Activated T-cell treated with anti-CD3 and anti-CD28 coated beads, Interleukin-2, amount 50 U/mL, for 72 hours (primary cell): ENCODE measurements around the gene EXOC3L1. TPM values are rescaled to one million over a fixed set of nuclear protein-coding genes. Genes with fewer than 3 reads are reported as not detected.

ENCODE experiments used
- ATAC-seq, 2 donors: fragments of 150-1000 bp; cut with Tn5 transposase; replicated peaks in 1 of 2; 2 replicates each; pipeline ENCODE4 v1.10.0; 2021; ENCODE audit warnings: moderate library complexity in 2 of 2, mild to moderate bottlenecking in 1 of 2
- DNase-seq, 2 donors: peaks; one replicate each; pipeline ENCODE4 v3.0.0; 2021 to 2022; ENCODE audit warnings: mixed read lengths in 1 of 2
- H3K27ac Mint-ChIP-seq: one replicate; pipeline ENCODE4 v1.8.0; 2022; ENCODE audit warnings: mild to moderate bottlenecking, moderate library complexity, mixed read lengths
- H3K27me3 Mint-ChIP-seq: one replicate; pipeline ENCODE4 v1.8.0; 2022; ENCODE audit warnings: low read depth, mixed read lengths
- H3K36me3 Mint-ChIP-seq, 2 donors: one replicate each; pipeline ENCODE4 v1.8.0; 2022; ENCODE audit warnings: mixed read lengths in 2 of 2, mild to moderate bottlenecking in 1 of 2; ENCODE audit not compliant: insufficient read depth in 2 of 2
- H3K4me1 Mint-ChIP-seq: one replicate; pipeline ENCODE4 v1.8.0; 2022; ENCODE audit warnings: low read depth, mixed read lengths
- H3K4me3 Mint-ChIP-seq, 2 donors: one replicate each; pipeline ENCODE4 v1.8.0; 2022; ENCODE audit warnings: mild to moderate bottlenecking in 2 of 2, mixed read lengths in 2 of 2, moderate library complexity in 2 of 2
- H3K9me3 Mint-ChIP-seq, 2 donors: one replicate each; pipeline ENCODE4 v1.8.0; 2022; ENCODE audit warnings: mixed read lengths in 2 of 2
- total RNA-seq, 2 donors: library from RNA; stranded (reverse); gene quantifications; one replicate each; pipeline ENCODE4 v1.2.3, GENCODE V29; 2022

EXOC3L1 gene
- total RNA-seq, 2 donors from 2014 or later, result not detected

GRCh38 chr16:67199011-67199807 lies 9.3 kb upstream of the EXOC3L1 start, which contains the start of gene ELMO3:
TSS of gene ELMO3 (plus strand) at chr16:67199131. CDS start at chr16:67199327, 196 bp downstream.
- ATAC-seq (no peak), DNase-seq (no peak)
- Mint-ChIP-seq H3K27me3 (no peaks in the 10 kb centered on the region), H3K36me3 (peaks cover 6 to 21% of the 10 kb centered on the region in 2 donors), H3K9me3 (no peaks in the 10 kb centered on the region), H3K4me1 (peaks cover 21% of the 10 kb centered on the region), H3K27ac (no peak within 1 kb of the TSS), H3K4me3 (no peak within 1 kb of the TSS)

- DNase-seq (no peak), ATAC-seq (peak; percentile 30 to 39)
- Mint-ChIP-seq H3K4me1 (peaks cover 30% of the 10 kb centered on the region), H3K4me3 (no peak overlapping the region), H3K27me3 (no peaks in the 10 kb centered on the region), H3K9me3 (no peaks in the 10 kb centered on the region), H3K27ac (no peak overlapping the region), H3K36me3 (peaks cover 8 to 25% of the 10 kb centered on the region in 2 donors)
Measured at GRCh38 chr16:67198238-67198734, 8.3 kb upstream of the EXOC3L1 start.

- H3K4me3 Mint-ChIP-seq, result no peak overlapping the region
- no peak for ATAC-seq
- no peaks in the 10 kb centered on the region for H3K27me3 Mint-ChIP-seq
- peaks cover 36% of the 10 kb centered on the region for H3K4me1 Mint-ChIP-seq
- no peak for DNase-seq
- H3K36me3 Mint-ChIP-seq, result peaks cover 8 to 25% of the 10 kb centered on the region in 2 donors
- H3K9me3 Mint-ChIP-seq, result no peaks in the 10 kb centered on the region
- H3K27ac Mint-ChIP-seq, result no peak overlapping the region
Measured at GRCh38 chr16:67197704-67198103, 7.8 kb upstream of the EXOC3L1 start.

- Mint-ChIP-seq H3K27ac (no peak overlapping the region), H3K4me1 (peaks cover 40% of the 10 kb centered on the region), H3K27me3 (no peaks in the 10 kb centered on the region), H3K4me3 (no peak overlapping the region), H3K9me3 (no peaks in the 10 kb centered on the region), H3K36me3 (peaks cover 8 to 26% of the 10 kb centered on the region in 2 donors)
- no peak for ATAC-seq
- no peak for DNase-seq
Measured at GRCh38 chr16:67196881-67197280, 6.9 kb upstream of the EXOC3L1 start.

- Mint-ChIP-seq H3K9me3 (no peaks in the 10 kb centered on the region), H3K27ac (peak overlapping the region; percentile 76), H3K4me1 (peaks cover 50% of the 10 kb centered on the region), H3K36me3 (peaks cover 8 to 26% of the 10 kb centered on the region in 2 donors), H3K4me3 (no peak overlapping the region), H3K27me3 (no peaks in the 10 kb centered on the region)
- DNase-seq (no peak), ATAC-seq (no peak)
Measured at GRCh38 chr16:67195676-67196075, 5.7 kb upstream of the EXOC3L1 start.

- Mint-ChIP-seq H3K27ac (peak overlapping the region; percentile 47), H3K36me3 (peaks cover 8 to 25% of the 10 kb centered on the region in 2 donors), H3K27me3 (no peaks in the 10 kb centered on the region), H3K9me3 (no peaks in the 10 kb centered on the region), H3K4me1 (peaks cover 50% of the 10 kb centered on the region), H3K4me3 (peak overlapping the region; percentile 79 to 91)
- ATAC-seq, result no peak
- no peak for DNase-seq
Measured at GRCh38 chr16:67194260-67194659, 4.3 kb upstream of the EXOC3L1 start.

- Mint-ChIP-seq H3K9me3 (no peaks in the 10 kb centered on the region), H3K27ac (peak overlapping the region; percentile 47), H3K4me1 (peaks cover 50% of the 10 kb centered on the region), H3K36me3 (peaks cover 8 to 24% of the 10 kb centered on the region in 2 donors), H3K27me3 (no peaks in the 10 kb centered on the region), H3K4me3 (peak overlapping the region; percentile 79 to 91)
- DNase-seq (no peak), ATAC-seq (no peak)
Measured at GRCh38 chr16:67193536-67193935, 3.6 kb upstream of the EXOC3L1 start.

- Mint-ChIP-seq H3K9me3 (no peaks in the 10 kb centered on the region), H3K4me3 (peak overlapping the region; percentile 79 to 91), H3K4me1 (peaks cover 47% of the 10 kb centered on the region), H3K36me3 (peaks cover 8 to 23% of the 10 kb centered on the region in 2 donors), H3K27ac (peak overlapping the region; percentile 56), H3K27me3 (no peaks in the 10 kb centered on the region)
- DNase-seq (no peak), ATAC-seq (no peak)
Measured at GRCh38 chr16:67192781-67193361, 2.9 kb upstream of the EXOC3L1 start.

- Mint-ChIP-seq H3K27me3 (no peaks in the 10 kb centered on the region), H3K36me3 (peaks cover 8 to 23% of the 10 kb centered on the region in 2 donors), H3K4me3 (peak within 1 kb of the TSS; percentile 79 to 91), H3K4me1 (peaks cover 46% of the 10 kb centered on the region), H3K9me3 (no peaks in the 10 kb centered on the region), H3K27ac (peak within 1 kb of the TSS; percentile 82)
- ATAC-seq, result peak; percentile 99
- peak; percentile 93 for DNase-seq
Measured at GRCh38 chr16:67191995-67192681, 2.2 kb upstream of the EXOC3L1 start, which contains the start of gene E2F4. TSS of gene E2F4 (plus strand) at chr16:67192155. CDS start at chr16:67192228, 73 bp downstream.

- Mint-ChIP-seq H3K27ac (peak overlapping the region; percentile 82), H3K9me3 (no peaks in the 10 kb centered on the region), H3K36me3 (peaks cover 5 to 17% of the 10 kb centered on the region in 2 donors), H3K27me3 (no peaks in the 10 kb centered on the region), H3K4me1 (peaks cover 40% of the 10 kb centered on the region), H3K4me3 (peak overlapping the region; percentile 79 to 91)
- DNase-seq (no peak), ATAC-seq (peak; percentile 21 to 44)
Measured at GRCh38 chr16:67191411-67191994, 1.6 kb upstream of the EXOC3L1 start.

GRCh38 chr16:67190448-67191399 lies 788 bp upstream of the EXOC3L1 start:
- H3K4me3 Mint-ChIP-seq, result peak overlapping the region; percentile 79 to 91
- H3K27ac Mint-ChIP-seq, result peak overlapping the region; percentile 82
- DNase-seq (no peak), ATAC-seq (no peak)
- H3K36me3 Mint-ChIP-seq, result peaks cover 2 to 12% of the 10 kb centered on the region in 2 donors
- H3K27me3 Mint-ChIP-seq, result peaks cover 2% of the 10 kb centered on the region
- H3K9me3 Mint-ChIP-seq, result no peaks in the 10 kb centered on the region
- H3K4me1 Mint-ChIP-seq, result peaks cover 37% of the 10 kb centered on the region

- Mint-ChIP-seq H3K27ac (no peak overlapping the region), H3K4me3 (no peak overlapping the region), H3K27me3 (peaks cover 12% of the 10 kb centered on the region), H3K36me3 (peaks cover 0 to 3% of the 10 kb centered on the region in 2 donors), H3K9me3 (no peaks in the 10 kb centered on the region), H3K4me1 (peaks cover 40% of the 10 kb centered on the region)
- no peak for DNase-seq
- no peak for ATAC-seq
Measured at GRCh38 chr16:67188798-67189197, 1.1 kb downstream of the EXOC3L1 start.
